Esophagus muscularis mucosa (tissue), 3 donors: ENCODE measurements around the gene NREP.

Experiments used
- POLR2AphosphoS5 ChIP-seq, 2 donors: sonication (generic); formaldehyde crosslinking; IDR thresholded peaks; one replicate each; pipeline ENCODE4 v1.6.1; 2017; ENCODE audit warnings: antibody characterized with exemption in 2 of 2
- TF ChIP-seq, protein P1 (sequence below), 3 experiments: fragments of 200-600 bp in 2 of 3; fragments of 450-650 bp in 1 of 3; sonication (generic) in 2 of 3; IDR thresholded peaks; one replicate each; pipeline ENCODE4 v1.5.1; 2017 to 2019; ENCODE audit warnings: antibody characterized with exemption in 3 of 3, mild to moderate bottlenecking in 2 of 3, moderate library complexity in 1 of 3

DNA sequence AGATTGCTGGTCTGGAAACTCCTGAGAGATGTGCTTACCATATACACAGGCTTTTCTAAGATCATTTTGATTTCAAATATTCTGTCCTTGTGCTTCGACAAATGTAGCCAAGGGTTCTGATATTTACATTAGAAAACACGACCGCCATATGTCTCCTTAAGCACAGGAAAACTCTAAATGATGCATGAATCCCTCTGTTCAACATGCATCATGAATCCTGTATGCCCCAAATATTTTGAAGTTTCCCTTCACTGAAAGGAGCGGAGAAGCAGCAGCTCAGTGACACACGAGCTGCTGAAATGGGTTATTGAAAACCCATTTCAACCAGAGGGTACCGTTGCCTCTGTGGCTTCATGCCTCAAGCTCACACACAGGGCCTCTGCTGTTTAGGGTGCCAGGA lies 74.4 kb downstream of the NREP start:
- TF ChIP-seq, protein P1, sequence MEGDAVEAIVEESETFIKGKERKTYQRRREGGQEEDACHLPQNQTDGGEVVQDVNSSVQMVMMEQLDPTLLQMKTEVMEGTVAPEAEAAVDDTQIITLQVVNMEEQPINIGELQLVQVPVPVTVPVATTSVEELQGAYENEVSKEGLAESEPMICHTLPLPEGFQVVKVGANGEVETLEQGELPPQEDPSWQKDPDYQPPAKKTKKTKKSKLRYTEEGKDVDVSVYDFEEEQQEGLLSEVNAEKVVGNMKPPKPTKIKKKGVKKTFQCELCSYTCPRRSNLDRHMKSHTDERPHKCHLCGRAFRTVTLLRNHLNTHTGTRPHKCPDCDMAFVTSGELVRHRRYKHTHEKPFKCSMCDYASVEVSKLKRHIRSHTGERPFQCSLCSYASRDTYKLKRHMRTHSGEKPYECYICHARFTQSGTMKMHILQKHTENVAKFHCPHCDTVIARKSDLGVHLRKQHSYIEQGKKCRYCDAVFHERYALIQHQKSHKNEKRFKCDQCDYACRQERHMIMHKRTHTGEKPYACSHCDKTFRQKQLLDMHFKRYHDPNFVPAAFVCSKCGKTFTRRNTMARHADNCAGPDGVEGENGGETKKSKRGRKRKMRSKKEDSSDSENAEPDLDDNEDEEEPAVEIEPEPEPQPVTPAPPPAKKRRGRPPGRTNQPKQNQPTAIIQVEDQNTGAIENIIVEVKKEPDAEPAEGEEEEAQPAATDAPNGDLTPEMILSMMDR (IDR thresholded peaks at IDR 0.05), result no peak
- TF ChIP-seq POLR2AphosphoS5 (IDR thresholded peaks at IDR 0.05), result no peak
